Measurements from ENCODE around the gene ABHD1. TPM values are rescaled to one million over a fixed set of nuclear protein-coding genes. Genes with fewer than 3 reads are reported as not detected.
"Not testable (repeated sequence)": the region's sequence is repeated elsewhere in the genome, so short reads cannot be mapped to it uniquely, and the experiment has no call there.

ABHD1 gene
- total RNA-seq, 1 donor from 2014 or later: 0.10 TPM

DNA sequence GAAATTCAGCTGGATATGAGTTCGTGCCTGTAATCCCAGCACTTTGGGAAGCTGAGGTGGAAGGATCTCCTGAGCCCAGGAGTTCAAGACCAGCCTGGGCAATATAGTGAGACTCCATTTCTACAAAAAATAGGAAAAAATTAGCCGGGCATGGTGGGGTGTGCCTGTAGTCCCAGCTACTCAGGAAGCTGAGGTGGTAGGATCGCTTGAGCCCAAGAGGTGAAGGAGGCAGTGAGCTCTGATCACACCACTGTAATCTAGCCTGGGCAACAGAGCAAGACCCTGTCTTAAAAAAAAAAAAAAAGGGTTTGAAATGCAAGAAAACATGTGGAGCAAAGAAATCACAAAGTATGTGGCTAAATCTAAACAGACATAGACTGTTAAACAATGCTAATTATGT lies 14.5 kb upstream of the ABHD1 start:
- no peak for DNase-seq (ENCODE audit: low read depth)

DNA sequence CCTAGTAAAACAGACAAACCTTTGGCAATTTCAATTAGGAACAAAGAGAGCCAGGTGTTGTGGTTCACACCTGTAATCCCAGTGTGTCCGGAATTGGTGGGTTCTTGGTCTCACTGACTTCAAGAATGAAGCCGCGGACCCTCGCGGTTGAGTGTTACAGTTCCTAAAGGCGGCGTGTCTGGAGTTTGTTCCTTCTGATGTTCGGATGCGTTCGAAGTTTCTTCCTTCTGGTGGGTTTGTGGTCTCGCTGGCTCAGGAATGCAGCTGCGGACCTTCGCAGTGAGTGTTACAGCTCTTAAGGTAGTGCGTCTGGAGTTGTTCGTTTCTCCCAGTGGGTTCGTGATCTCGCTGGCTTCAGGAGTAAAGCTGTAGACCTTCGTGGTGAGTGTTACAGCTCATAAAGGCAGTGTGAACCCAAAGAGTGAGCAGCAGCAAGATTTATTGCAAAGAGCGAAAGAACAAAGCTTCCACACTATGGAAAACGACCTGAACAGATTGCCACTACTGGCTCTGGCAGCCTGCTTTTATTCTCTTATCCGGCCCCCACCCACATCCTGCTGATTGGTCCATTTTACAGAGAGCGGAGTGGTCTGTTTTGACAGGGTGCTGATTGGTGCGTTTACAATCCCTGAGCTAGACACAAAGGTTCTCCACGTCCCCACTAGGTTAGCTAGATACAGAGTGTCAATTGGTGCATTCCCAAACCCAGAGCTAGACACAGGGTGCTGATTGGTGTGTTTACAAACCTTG lies 12.8 kb upstream of the ABHD1 start:
- DNase-seq (ENCODE audit: low read depth): not testable (repeated sequence)

GRCh38 chr2:27111392-27112078 lies 12.1 kb upstream of the ABHD1 start:
- not testable (repeated sequence) for DNase-seq (ENCODE audit: low read depth)

DNA sequence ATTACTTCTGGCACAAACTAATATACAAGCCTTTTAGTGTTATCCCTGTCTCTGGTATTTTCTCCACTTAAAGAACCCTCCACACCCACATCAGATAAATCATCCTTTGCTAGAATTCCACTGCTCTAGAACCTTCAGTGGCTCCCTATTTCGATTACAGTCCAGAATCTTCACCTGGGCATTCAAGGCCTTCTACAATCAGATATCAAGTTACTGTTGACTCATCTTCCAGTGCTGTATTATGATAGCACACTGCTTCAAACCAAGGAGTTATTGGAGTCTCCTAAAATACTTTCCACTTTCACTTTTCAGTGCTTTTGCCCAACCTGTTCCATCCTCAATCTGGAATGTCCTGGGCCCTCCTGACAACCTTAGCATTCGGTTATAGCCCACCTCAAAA lies 8.1 kb upstream of the ABHD1 start:
- DNase-seq (ENCODE audit: low read depth): no peak

DNA sequence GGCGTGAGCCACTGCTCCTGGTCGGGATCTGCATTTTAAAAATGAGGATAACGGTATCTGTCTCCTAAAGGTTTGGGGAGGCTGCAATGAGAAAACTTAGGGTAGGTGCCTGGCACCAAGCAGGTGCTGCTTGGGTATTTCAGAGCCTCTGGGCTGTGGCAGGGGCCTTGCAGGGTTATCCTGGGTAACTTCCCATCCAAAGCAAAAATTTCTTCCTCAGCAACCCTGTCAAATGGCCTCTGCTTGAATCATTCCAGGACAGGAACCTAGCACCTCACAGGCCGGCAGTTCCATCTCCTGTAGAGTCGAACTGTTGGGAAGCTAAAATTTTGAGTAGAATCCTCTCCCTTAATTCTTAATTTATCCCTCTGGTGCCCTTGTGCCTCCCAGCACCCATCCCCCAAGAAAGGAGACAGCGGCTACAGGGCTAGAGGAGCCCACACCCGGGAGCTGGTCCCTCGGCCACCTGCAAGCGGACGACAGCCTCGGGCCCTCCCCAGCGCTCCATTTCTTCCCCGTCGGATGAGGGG lies 5.6 kb upstream of the ABHD1 start:
- DNase-seq (ENCODE audit: low read depth): no peak

DNA sequence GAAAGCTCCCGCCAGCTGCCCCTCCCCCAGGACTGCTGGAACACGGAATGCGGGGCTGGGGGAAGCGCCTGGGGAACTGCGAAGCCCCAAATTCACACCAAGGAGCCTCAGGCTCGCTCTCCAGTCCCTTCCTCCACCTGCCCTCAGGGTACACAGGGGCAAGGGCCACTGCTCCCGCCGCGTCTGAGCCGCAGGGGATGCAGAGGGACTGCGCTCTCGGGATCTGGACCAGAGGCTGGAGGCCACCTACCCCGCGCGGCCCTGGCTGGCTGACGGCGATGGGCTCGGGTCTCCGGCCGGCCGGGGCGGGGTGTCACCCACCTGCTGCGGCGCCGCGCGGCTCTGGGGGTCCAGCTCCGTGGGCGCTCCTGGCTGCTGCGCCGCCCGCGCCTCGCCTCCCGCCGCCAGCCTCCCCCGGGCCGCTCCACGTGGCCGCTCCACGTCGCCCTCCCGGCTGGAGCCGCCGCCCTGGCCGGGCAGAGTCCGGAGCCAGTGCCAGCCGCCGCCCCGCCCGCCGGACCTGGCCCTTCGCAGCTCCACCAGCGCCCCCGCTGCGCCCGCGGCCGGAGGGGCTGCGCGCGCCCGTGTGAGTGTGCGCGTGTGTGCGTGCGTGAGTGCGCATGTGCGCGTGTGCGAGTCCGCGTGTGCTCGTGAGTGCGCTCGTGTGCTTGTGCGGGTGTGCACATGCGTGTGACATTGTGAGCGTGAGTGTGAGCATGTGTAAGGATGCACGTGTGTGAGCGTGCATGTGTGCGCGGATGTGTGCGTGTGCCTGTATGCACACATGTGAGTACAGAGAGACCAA lies 4.9 kb upstream of the ABHD1 start, which contains the start of gene CGREF1:
CGREF1 (minus strand) TSS at position 604 of the 805 bp plus-strand sequence. CDS start 14,762 bp downstream, outside the sequence.
- DNase-seq (ENCODE audit: low read depth): no peak

DNA sequence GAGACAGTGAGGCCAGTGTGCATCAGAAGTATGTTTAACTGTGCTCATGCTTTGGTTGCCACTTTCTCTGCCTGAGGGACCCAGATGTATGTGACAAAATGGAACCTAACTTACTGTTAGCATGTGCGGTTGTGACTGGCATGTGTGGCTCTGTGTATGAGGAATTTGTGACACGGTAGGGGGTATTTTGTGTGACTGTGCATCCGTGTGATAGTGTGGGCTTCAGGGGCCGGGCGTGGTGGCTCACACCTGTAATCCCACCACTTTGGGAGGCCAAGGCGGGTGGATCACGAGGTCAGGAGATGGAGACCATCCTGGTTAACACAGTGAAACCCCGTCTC lies 4.3 kb upstream of the ABHD1 start:
- DNase-seq (ENCODE audit: low read depth): not testable (repeated sequence)

GRCh38 chr2:27121906-27122305 lies 1.7 kb upstream of the ABHD1 start:
- no peak for DNase-seq (ENCODE audit: low read depth)

GRCh38 chr2:27122791-27123190 lies 824 bp upstream of the ABHD1 start:
- DNase-seq (ENCODE audit: low read depth): no peak

DNA sequence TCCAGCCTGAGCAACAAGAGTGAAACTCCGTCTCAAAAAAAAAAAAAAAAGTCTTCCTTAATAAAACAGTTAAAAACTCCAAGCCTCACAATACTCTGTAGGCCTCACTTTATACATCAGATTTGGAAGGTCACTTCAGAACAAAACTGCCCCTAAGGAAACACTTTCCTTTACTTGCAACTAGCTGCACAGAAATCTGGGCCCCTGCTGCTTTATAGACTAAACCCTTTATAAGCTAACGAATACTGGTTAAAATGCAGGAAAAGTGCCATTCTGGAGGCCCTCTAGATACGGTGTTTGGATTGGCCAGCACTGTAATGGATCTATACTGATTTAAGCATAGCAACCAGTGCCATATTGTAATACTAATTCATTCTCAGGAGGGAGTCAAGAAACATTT lies 1.5 kb downstream of the ABHD1 start:
- DNase-seq (ENCODE audit: low read depth): no peak

DNA sequence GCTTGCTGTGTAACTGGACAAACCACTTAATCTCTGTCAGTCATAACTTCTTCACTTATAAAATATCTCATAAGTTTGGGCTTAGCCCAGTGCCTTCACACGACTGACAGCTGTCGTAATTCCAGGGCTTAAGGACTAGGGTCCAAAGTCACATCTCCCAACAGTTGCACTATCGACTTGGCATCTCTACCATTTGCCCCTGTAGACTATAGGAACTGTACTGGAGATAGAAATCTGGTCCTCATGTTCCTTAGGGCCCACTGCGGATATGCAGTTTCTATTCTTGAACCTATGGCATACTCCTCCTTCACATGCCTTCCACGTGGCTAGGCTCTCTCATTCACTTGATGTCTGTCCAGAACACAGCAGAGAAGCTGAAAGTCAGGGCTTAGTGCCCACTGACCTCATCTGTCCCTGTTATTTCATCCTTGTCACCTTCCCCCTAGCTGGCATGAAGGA lies 2.7 kb downstream of the ABHD1 start:
- DNase-seq (ENCODE audit: low read depth): no peak

DNA sequence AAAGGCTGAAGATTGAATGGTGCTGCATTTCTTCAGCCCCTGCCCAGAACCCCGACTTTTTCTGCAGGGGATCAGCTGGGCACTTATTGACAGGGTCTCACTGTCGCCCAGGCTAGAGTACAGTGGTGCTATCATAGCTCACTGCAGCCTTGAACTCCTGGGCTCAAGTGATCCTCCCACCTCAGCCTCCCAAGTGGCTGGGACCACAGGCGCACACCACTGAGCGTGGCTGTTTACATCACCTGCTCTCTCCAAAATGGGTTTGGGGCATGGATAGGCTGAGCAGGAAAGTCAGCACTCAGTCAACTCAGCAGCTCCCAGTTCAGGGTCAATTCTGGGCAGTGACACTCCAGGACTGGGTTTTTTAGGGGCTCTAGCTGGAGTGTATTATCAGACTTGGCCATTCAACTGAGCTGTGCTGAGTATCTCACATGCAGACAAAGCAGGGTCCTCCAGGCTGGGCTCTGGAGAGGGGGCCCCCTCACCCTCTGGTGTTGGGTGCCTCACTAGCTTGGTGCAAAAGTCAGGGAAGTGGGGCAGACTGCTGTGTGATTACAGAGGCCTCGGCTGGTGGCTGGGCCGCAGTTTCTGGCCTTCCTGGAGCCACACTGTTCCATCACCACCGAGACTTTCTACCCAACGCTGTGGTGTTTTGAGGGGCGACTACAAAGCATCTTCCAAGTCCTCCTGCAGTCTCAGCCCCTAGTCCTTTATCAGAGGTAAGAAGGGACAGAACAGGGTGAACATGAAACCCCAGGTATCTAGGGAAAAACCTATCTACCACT lies 4.5 kb downstream of the ABHD1 start:
- DNase-seq (ENCODE audit: low read depth): no peak

- no peak for DNase-seq (ENCODE audit: low read depth)
Measured at GRCh38 chr2:27128668-27129571, 5.3 kb downstream of the ABHD1 start.

GRCh38 chr2:27130396-27130795 lies 6.8 kb downstream of the ABHD1 start:
- DNase-seq (ENCODE audit: low read depth): no peak

- no peak for DNase-seq (ENCODE audit: low read depth)
Measured at GRCh38 chr2:27131429-27131828, 7.8 kb downstream of the ABHD1 start.

DNA sequence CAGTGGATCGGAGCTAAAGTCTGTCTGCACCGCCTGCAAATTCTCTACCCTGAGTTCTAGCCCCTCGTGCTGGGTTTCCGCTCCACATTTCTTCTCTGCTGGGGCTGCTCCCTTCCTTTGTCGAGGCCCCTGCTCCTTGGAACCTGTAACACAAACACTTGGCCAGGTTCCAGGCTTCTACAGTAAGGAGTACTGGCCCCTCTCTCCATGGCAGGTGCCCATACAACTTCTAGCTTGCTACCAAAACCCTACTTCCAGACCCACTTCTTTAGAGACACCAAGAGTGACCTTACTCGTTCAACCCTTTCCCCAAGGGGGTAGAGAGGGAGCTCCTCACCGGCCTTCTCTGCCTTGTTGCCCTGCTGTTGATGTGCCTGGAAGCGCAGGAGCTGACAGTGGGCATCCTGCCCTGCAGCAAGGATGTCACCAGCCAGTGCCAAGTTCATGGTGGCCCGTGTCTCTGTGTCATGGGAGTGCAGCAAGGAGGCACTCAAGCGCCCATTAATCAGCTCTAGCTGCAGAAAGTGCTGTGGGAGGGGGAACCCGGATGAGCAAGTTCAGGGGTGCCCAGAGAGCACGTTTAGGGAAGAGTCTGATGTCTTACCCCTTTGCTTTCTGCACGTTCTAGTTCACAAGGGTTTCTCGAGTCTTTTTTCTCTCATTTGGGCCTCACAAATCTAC lies 9.7 kb downstream of the ABHD1 start:
- DNase-seq (ENCODE audit: low read depth): no peak

- DNase-seq (ENCODE audit: low read depth): peak; percentile 85
Measured at GRCh38 chr2:27133905-27134780, 10.5 kb downstream of the ABHD1 start, which contains the start of gene PREB. PREB (minus strand) TSS chr2:27134636; CDS start chr2:27134421, 215 bp downstream.

DNA sequence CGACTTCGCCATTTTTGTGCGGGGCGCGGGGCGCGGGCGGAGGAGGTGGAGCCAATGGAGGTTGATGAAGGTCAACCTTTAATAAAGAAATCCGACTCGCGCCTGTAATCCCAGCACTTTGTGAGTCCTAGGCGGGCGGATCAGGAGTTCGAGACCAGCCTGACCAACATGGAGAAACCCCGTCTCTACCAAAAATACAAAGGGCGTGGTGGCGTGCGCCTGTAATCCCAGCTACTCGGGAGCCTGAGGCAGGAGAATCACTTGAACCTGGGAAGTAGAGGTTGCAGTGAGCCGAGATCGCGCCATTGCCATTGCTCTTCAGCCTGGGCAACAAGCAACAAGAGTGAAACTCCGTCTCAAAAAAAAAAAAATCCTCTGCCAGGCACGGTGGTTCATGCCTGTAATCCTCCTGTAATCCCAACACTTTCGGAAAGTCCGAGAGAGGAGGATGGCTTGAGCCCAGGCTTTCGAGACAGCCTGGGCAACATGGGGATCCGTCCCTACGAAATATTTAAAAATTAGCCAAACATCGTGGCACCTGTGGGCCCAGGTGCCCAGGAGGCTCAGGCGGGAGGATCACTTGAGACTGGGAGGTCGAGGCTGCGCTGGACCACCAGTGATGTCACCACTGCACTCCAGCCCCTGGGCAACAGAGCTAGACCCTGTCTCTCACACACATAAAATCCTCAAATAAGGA lies 11.3 kb downstream of the ABHD1 start:
- DNase-seq (ENCODE audit: low read depth): no peak
